IPS DF 6.9 (cell line): ENCODE data around the gene OR7C2.

ENCODE experiments used
- DNase-seq: peaks from one replicate; pipeline ENCODE4 v3.0.0-alpha.2; 2013; ENCODE audit warnings: low read depth, low spot score
- H3K27ac ChIP-seq: one replicate; pipeline ENCODE4 v1.5.1; 2013; ENCODE audit warnings: low read length, control low read depth
- H3K27me3 ChIP-seq: 2 replicates; pipeline ENCODE4 v1.6.1; 2013; ENCODE audit warnings: mild to moderate bottlenecking, low read length; ENCODE audit not compliant: control insufficient read depth, insufficient read depth
- H3K36me3 ChIP-seq: 2 replicates; pipeline ENCODE4 v1.6.1; 2013; ENCODE audit warnings: low read length; ENCODE audit not compliant: control insufficient read depth, insufficient read depth
- H3K4me1 ChIP-seq: 2 replicates; pipeline ENCODE4 v1.6.1; 2013; ENCODE audit warnings: low read length; ENCODE audit not compliant: control insufficient read depth, insufficient read depth
- H3K4me3 ChIP-seq: 2 replicates; pipeline ENCODE4 v1.5.1; 2013; ENCODE audit warnings: mild to moderate bottlenecking, low read length
- H3K9me3 ChIP-seq: 2 replicates; pipeline ENCODE4 v1.6.1; 2013; ENCODE audit warnings: low read length, inconsistent platforms; ENCODE audit not compliant: control insufficient read depth, insufficient read depth
- WGBS: extraction: QIAGEN DNeasy Blood & Tissue Kit; methylation state at CpG from one replicate; pipeline ENCODE4 v1.1.7; 2013; ENCODE audit warnings: mixed read lengths, missing lambda C conversion rate; ENCODE audit not compliant: insufficient read length, insufficient coverage; 5-methylcytosine and 5-hydroxymethylcytosine counted together

Gene OR7C2

DNA sequence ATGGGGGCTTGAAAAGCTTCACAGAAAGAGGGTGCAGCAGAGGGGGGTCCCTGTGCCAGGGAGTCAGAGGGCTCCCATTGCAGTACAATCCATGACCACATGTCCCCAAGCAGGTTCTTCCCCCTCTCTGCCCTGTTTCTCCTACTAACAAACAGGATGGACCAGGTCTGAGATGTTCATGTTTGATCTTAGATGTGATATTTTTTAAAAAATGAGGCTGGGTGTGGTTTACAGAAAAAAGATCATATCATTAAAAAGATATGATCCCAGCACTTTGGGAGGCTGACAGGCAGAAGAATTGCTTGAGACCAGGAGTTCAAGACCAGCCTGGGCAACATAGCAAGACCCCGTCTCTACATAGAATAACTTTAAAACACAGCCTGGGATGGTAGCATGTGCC lies 9.1 kb downstream of the OR7C2 start:
- H3K4me3 ChIP-seq: no peak overlapping the region
- H3K27ac ChIP-seq: no peak overlapping the region
- H3K27me3 ChIP-seq: no peaks in the 10 kb centered on the region
- no peaks in the 10 kb centered on the region for H3K36me3 ChIP-seq
- no peak for DNase-seq
- WGBS: no CpG with 5 or more reads among the region's 1 CpG
- no peaks in the 10 kb centered on the region for H3K9me3 ChIP-seq
- no peaks in the 10 kb centered on the region for H3K4me1 ChIP-seq

- H3K4me3 ChIP-seq: no peak overlapping the region
- 0 out of 2 replicates have a peak, but pooled peaks cover 2% of the 10 kb centered on the region for H3K9me3 ChIP-seq
- no peaks in the 10 kb centered on the region for H3K4me1 ChIP-seq
- WGBS: no CpG with 5 or more reads among the region's 11 CpGs
- H3K27ac ChIP-seq: no peak overlapping the region
- H3K36me3 ChIP-seq: no peaks in the 10 kb centered on the region
- H3K27me3 ChIP-seq: no peaks in the 10 kb centered on the region
- no peak for DNase-seq
Measured at GRCh38 chr19:14952767-14953166, 11.5 kb downstream of the OR7C2 start.

- no peak for DNase-seq
- H3K27me3 ChIP-seq: no peaks in the 10 kb centered on the region
- no peaks in the 10 kb centered on the region for H3K36me3 ChIP-seq
- no CpG with 5 or more reads among the region's 24 CpGs for WGBS
- 0 out of 2 replicates have a peak, but pooled peaks cover 2% of the 10 kb centered on the region for H3K9me3 ChIP-seq
- H3K4me3 ChIP-seq: no peak overlapping the region
- H3K4me1 ChIP-seq: no peaks in the 10 kb centered on the region
- no peak overlapping the region for H3K27ac ChIP-seq
Measured at GRCh38 chr19:14954071-14954655, 12.9 kb downstream of the OR7C2 start.

DNA sequence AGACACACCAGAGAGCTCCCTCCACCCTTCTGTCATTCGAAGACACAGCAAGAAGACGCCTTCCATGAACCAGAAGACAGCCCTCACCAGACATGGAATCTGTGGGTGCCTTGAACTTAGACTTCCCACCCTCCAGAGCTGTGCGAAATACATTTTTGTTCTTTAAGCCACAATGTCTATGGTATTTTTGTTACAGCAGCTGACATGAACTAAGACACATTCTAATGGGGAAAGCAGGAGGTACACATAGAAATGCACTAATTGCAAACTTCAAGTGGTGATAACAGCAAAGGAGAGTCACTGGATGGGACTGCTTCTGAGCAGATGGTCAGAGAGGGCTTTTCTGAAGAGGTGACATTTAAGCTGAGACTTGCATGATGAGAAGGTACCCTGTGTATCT lies 16.2 kb downstream of the OR7C2 start:
- H3K36me3 ChIP-seq: peaks cover 4% of the 10 kb centered on the region; the same call in 1 of the 2 replicates
- WGBS: no CpG with 5 or more reads among the region's 3 CpGs
- DNase-seq: no peak
- no peak overlapping the region for H3K4me3 ChIP-seq
- no peaks in the 10 kb centered on the region for H3K27me3 ChIP-seq
- peaks cover 2% of the 10 kb centered on the region; the same call in 1 of the 2 replicates for H3K9me3 ChIP-seq
- no peak overlapping the region for H3K27ac ChIP-seq
- no peaks in the 10 kb centered on the region for H3K4me1 ChIP-seq

GRCh38 chr19:14959263-14959662 lies 18.0 kb downstream of the OR7C2 start:
- WGBS: no CpG with 5 or more reads among the region's 1 CpG
- DNase-seq: no peak
- Histone ChIP-seq H3K36me3 (peaks cover 4% of the 10 kb centered on the region; the same call in 1 of the 2 replicates), H3K27ac (no peak overlapping the region), H3K4me3 (no peak overlapping the region), H3K27me3 (no peaks in the 10 kb centered on the region), H3K9me3 (peaks cover 2% of the 10 kb centered on the region; the same call in 1 of the 2 replicates), H3K4me1 (no peaks in the 10 kb centered on the region)

GRCh38 chr19:14961956-14962685 lies 20.8 kb downstream of the OR7C2 start:
- WGBS: no CpG with 5 or more reads among the region's 24 CpGs
- DNase-seq: no peak
- no peaks in the 10 kb centered on the region; the same call in 1 of the 2 replicates for H3K9me3 ChIP-seq
- no peak overlapping the region for H3K27ac ChIP-seq
- H3K27me3 ChIP-seq: no peaks in the 10 kb centered on the region
- peaks cover 4% of the 10 kb centered on the region; the same call in 1 of the 2 replicates for H3K36me3 ChIP-seq
- H3K4me1 ChIP-seq: no peaks in the 10 kb centered on the region
- no peak overlapping the region for H3K4me3 ChIP-seq

GRCh38 chr19:14968247-14968646 lies 27.0 kb downstream of the OR7C2 start:
- H3K4me1 ChIP-seq: no peaks in the 10 kb centered on the region
- WGBS: 100% methylated on average over 1 of the region's 14 CpGs
- H3K4me3 ChIP-seq: no peak overlapping the region

GRCh38 chr19:14971474-14971873 lies 30.2 kb downstream of the OR7C2 start:
- no peaks in the 10 kb centered on the region for H3K4me1 ChIP-seq
- no peak for DNase-seq
- no peak overlapping the region for H3K4me3 ChIP-seq
- 0 out of 2 replicates have a peak, but pooled peaks cover 8% of the 10 kb centered on the region for H3K36me3 ChIP-seq
- H3K27me3 ChIP-seq: no peaks in the 10 kb centered on the region
- H3K27ac ChIP-seq: no peak overlapping the region
- no peaks in the 10 kb centered on the region for H3K9me3 ChIP-seq
- no CpG with 5 or more reads among the region's 7 CpGs for WGBS

More at GRCh38 chr19:14968247-14968646, 27.0 kb downstream of the OR7C2 start:
- no peaks in the 10 kb centered on the region for H3K9me3 ChIP-seq
- H3K27me3 ChIP-seq: no peaks in the 10 kb centered on the region
- DNase-seq: no peak
- 0 out of 2 replicates have a peak, but pooled peaks cover 8% of the 10 kb centered on the region for H3K36me3 ChIP-seq
- H3K27ac ChIP-seq: no peak overlapping the region

DNA sequence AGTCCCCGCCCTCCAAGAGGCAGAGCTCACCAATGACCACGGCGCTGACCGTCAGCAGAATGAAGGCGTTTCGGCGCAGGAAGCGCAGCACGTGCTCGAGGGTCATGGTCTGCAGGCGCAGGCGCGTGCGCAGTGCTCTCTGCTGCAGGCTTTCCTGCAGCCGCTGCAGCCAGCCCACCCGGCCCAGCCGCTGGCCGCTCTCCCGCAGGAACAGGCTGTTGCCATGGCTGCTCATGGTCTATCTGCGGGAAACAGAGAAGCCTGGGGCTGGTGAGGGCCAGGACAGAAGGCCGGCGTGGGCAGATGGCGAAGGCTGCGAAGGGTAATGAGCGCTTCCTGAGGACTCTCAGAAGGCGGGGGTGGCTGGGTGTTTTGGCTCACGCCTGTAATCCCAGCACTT lies 31.4 kb downstream of the OR7C2 start:
- H3K4me1 ChIP-seq: no peaks in the 10 kb centered on the region
- H3K36me3 ChIP-seq: 0 out of 2 replicates have a peak, but pooled peaks cover 8% of the 10 kb centered on the region
- WGBS: no CpG with 5 or more reads among the region's 27 CpGs
- no peaks in the 10 kb centered on the region for H3K9me3 ChIP-seq
- H3K27me3 ChIP-seq: no peaks in the 10 kb centered on the region
- no peak overlapping the region for H3K4me3 ChIP-seq
- no peak for DNase-seq
- H3K27ac ChIP-seq: no peak overlapping the region

GRCh38 chr19:14974488-14974887 lies 33.2 kb downstream of the OR7C2 start:
- H3K4me1 ChIP-seq: no peaks in the 10 kb centered on the region
- H3K36me3 ChIP-seq: peaks cover 5% of the 10 kb centered on the region; the same call in 1 of the 2 replicates
- H3K4me3 ChIP-seq: no peak overlapping the region
- no peaks in the 10 kb centered on the region for H3K9me3 ChIP-seq
- DNase-seq: no peak
- H3K27ac ChIP-seq: no peak overlapping the region
- no CpG with 5 or more reads among the region's 4 CpGs for WGBS
- no peaks in the 10 kb centered on the region; the same call in 1 of the 2 replicates for H3K27me3 ChIP-seq
